Measurements from ENCODE around the gene AGBL1.
"Not testable (repeated sequence)": the region's sequence is repeated elsewhere in the genome, so short reads cannot be mapped to it uniquely, and the experiment has no call there.

Gene AGBL1

GRCh38 chr15:86082619-86083380 lies 3.1 kb downstream of the AGBL1 start:
- no peak for DNase-seq (ENCODE audit: low spot score)

- DNase-seq (ENCODE audit: low spot score): no peak
Observed at GRCh38 chr15:86087808-86088207, 8.1 kb downstream of the AGBL1 start.

GRCh38 chr15:86089422-86089821 lies 9.8 kb downstream of the AGBL1 start:
- no peak for DNase-seq (ENCODE audit: low spot score)

GRCh38 chr15:86101818-86102217 lies 22.1 kb downstream of the AGBL1 start:
- no peak for DNase-seq (ENCODE audit: low spot score)

- DNase-seq (ENCODE audit: low spot score): no peak
Observed at GRCh38 chr15:86103825-86104224, 24.2 kb downstream of the AGBL1 start.

- no peak for DNase-seq (ENCODE audit: low spot score)
Observed at GRCh38 chr15:86106306-86106705, 26.6 kb downstream of the AGBL1 start.

GRCh38 chr15:86115145-86115801 lies 35.6 kb downstream of the AGBL1 start:
- DNase-seq (ENCODE audit: low spot score): no peak

GRCh38 chr15:86121568-86122225 lies 42.0 kb downstream of the AGBL1 start:
- DNase-seq (ENCODE audit: low spot score): no peak

- not testable (repeated sequence) for DNase-seq (ENCODE audit: low spot score)
Observed at GRCh38 chr15:86122691-86123391, 43.2 kb downstream of the AGBL1 start.

GRCh38 chr15:86125775-86126174 lies 46.1 kb downstream of the AGBL1 start:
- no peak for DNase-seq (ENCODE audit: low spot score)

GRCh38 chr15:86127547-86127946 lies 47.9 kb downstream of the AGBL1 start:
- DNase-seq (ENCODE audit: low spot score): no peak

GRCh38 chr15:86135041-86135440 lies 55.4 kb downstream of the AGBL1 start:
- no peak for DNase-seq (ENCODE audit: low spot score)

GRCh38 chr15:86136861-86137260 lies 57.2 kb downstream of the AGBL1 start:
- no peak for DNase-seq (ENCODE audit: low spot score)

- no peak for DNase-seq (ENCODE audit: low spot score)
Observed at GRCh38 chr15:86138798-86139197, 59.1 kb downstream of the AGBL1 start.

GRCh38 chr15:86139828-86140227 lies 60.2 kb downstream of the AGBL1 start:
- no peak for DNase-seq (ENCODE audit: low spot score)

GRCh38 chr15:86154705-86155104 lies 75.0 kb downstream of the AGBL1 start:
- no peak for DNase-seq (ENCODE audit: low spot score)

- DNase-seq (ENCODE audit: low spot score): no peak
Observed at GRCh38 chr15:86155551-86155950, 75.9 kb downstream of the AGBL1 start.

- no peak for DNase-seq (ENCODE audit: low spot score)
Observed at GRCh38 chr15:86157606-86158293, 78.1 kb downstream of the AGBL1 start.

GRCh38 chr15:86159468-86159867 lies 79.8 kb downstream of the AGBL1 start:
- DNase-seq (ENCODE audit: low spot score): no peak

- DNase-seq (ENCODE audit: low spot score): no peak
Observed at GRCh38 chr15:86161250-86161649, 81.6 kb downstream of the AGBL1 start.

- no peak for DNase-seq (ENCODE audit: low spot score)
Observed at GRCh38 chr15:86162172-86162591, 82.5 kb downstream of the AGBL1 start.

- no peak for DNase-seq (ENCODE audit: low spot score)
Observed at GRCh38 chr15:86162641-86163040, 83.0 kb downstream of the AGBL1 start.

Data from GM03348 (cell line).